HCT116 (cell line): ENCODE results near the gene GLDN. TPM values are rescaled to one million over a fixed set of nuclear protein-coding genes. Genes with fewer than 3 reads are reported as not detected.

Source experiments
- ATAC-seq: fragments of 200-7000 bp; cut with Tn5 transposase; 2 replicates; pipeline ENCODE4 v1.9.1; 2020; ENCODE audit warnings: mild to moderate bottlenecking, moderate library complexity
- BruUV-seq: library from RNA; stranded (reverse); fragments of 400-500 nt; replicated peaks from 2 replicates; lab custom pipeline; 2021; lab: Mats Ljungman, UMichigan
- CTCF ChIA-PET: fragments of 300-600 bp; sonication (Branson Sonifier 250); formaldehyde crosslinking; loops from one replicate; lab custom pipeline; 2021; ENCODE audit warnings: antibody characterized with exemption; lab: Charles Lee
- POLR2A ChIA-PET: fragments of 300-600, 350-600 bp; sonication (Branson Sonifier 250); formaldehyde crosslinking; loops from one replicate; lab custom pipeline; 2021; ENCODE audit warnings: antibody characterized with exemption; lab: Charles Lee
- RAD21 ChIA-PET, 2 experiments: fragments of 300-600 bp; sonication (Branson Sonifier 250); formaldehyde crosslinking; loops; one replicate each; lab custom pipeline; 2023; ENCODE audit warnings: low total read pairs in 2 of 2; ENCODE audit not compliant: uncharacterized antibody in 2 of 2, unreplicated experiment in 2 of 2, low non-redundant PET in 1 of 2; lab: Charles Lee
- DNase-seq: peaks from one replicate; pipeline ENCODE4 v3.0.0-alpha.2; 2010; ENCODE audit warnings: low read depth, low spot score
- H2AFZ ChIP-seq: fragments of 200-600 bp; shearing (Covaris generic), sonication (generic); 2 replicates; pipeline ENCODE4 v1.6.1; 2017; ENCODE audit warnings: low read depth, mixed run types, mixed read lengths, antibody characterized with exemption, low read length; ENCODE audit not compliant: poor library complexity, severe bottlenecking
- H3K27ac ChIP-seq: 2 replicates; pipeline ENCODE4 v1.5.1; 2012; ENCODE audit warnings: low read depth, low read length
- H3K27me3 ChIP-seq: fragments of 200-600 bp; sonication (generic); 2 replicates; pipeline ENCODE4 v1.6.1; 2016; ENCODE audit warnings: mixed run types, low read length, mixed read lengths; ENCODE audit not compliant: insufficient read depth
- H3K36me3 ChIP-seq, 2 experiments: fragments of 200-500 bp in 1 of 2; fragments of 200-600 bp in 1 of 2; sonication (Bioruptor generic) in 1 of 2; sonication (generic) in 1 of 2; 2 replicates each; pipeline versions ENCODE4 v1.5.1 to v1.6.1; 2014 to 2016; ENCODE audit warnings: low read length in 2 of 2, inconsistent platforms in 1 of 2, mixed read lengths in 1 of 2, mixed run types in 1 of 2; ENCODE audit not compliant: insufficient read depth in 2 of 2, control insufficient read depth in 1 of 2
- H3K4me1 ChIP-seq, 2 experiments: fragments of 200-600 bp in 1 of 2; sonication (generic) in 1 of 2; 2 replicates each; pipeline versions ENCODE4 v1.5.1 to v1.6.1; 2012 to 2017; ENCODE audit warnings: low read length in 2 of 2, inconsistent platforms in 1 of 2, mild to moderate bottlenecking in 1 of 2, mixed read lengths in 1 of 2, mixed run types in 1 of 2, moderate library complexity in 1 of 2; ENCODE audit not compliant: insufficient read depth in 2 of 2, control insufficient read depth in 1 of 2
- H3K4me2 ChIP-seq: fragments of 200-600 bp; sonication (generic); 2 replicates; pipeline ENCODE4 v1.6.1; 2017; ENCODE audit warnings: mixed run types, low read length, mixed read lengths
- H3K4me3 ChIP-seq, 2 experiments: fragments of 200-600 bp in 1 of 2; sonication (generic) in 1 of 2; replicated peaks in 1 of 2; 2 replicates each; pipeline ENCODE4 v1.5.1; 2011 to 2016; ENCODE audit warnings: low read length in 2 of 2, control low read depth in 1 of 2, low read depth in 1 of 2, mild to moderate bottlenecking in 1 of 2, mixed read lengths in 1 of 2, mixed run types in 1 of 2
- H3K79me2 ChIP-seq: fragments of 200-600 bp; sonication (generic); 2 replicates; pipeline ENCODE4 v1.6.1; 2017; ENCODE audit warnings: mild to moderate bottlenecking, mixed run types, low read length, moderate library complexity, mixed read lengths; ENCODE audit not compliant: insufficient read depth
- H3K9ac ChIP-seq: fragments of 200-600 bp; sonication (generic); 2 replicates; pipeline ENCODE4 v1.6.1; 2016; ENCODE audit warnings: low read length, mixed read lengths
- H3K9me2 ChIP-seq: fragments of 200-600 bp; sonication (generic), shearing (Covaris generic); 2 replicates; pipeline ENCODE4 v1.6.1; 2017; ENCODE audit warnings: mixed run types, mild to moderate bottlenecking, moderate library complexity; ENCODE audit not compliant: insufficient read depth
- H3K9me3 ChIP-seq, 2 experiments: fragments of 200-500 bp in 1 of 2; fragments of 200-600 bp in 1 of 2; sonication (Bioruptor generic) in 1 of 2; sonication (generic) in 1 of 2; 2 replicates each; pipeline ENCODE4 v1.6.1; 2014 to 2017; ENCODE audit warnings: low read length in 2 of 2, mixed read lengths in 2 of 2, inconsistent platforms in 1 of 2, low read depth in 1 of 2, mild to moderate bottlenecking in 1 of 2, mixed run types in 1 of 2, moderate library complexity in 1 of 2; ENCODE audit not compliant: control insufficient read depth in 1 of 2, insufficient read depth in 1 of 2
- H4K20me1 ChIP-seq: fragments of 200-600 bp; sonication (generic), shearing (Covaris generic); 2 replicates; pipeline ENCODE4 v1.6.1; 2017; ENCODE audit warnings: mixed run types, mild to moderate bottlenecking, moderate library complexity; ENCODE audit not compliant: insufficient read depth
- CBX3 ChIP-seq: IDR thresholded peaks from 2 replicates; pipeline ENCODE4 v1.6.1; 2012; ENCODE audit warnings: low read depth
- CEBPB ChIP-seq: IDR thresholded peaks from 2 replicates; pipeline ENCODE4 v1.6.1; 2012; ENCODE audit warnings: low read depth
- ELF1 ChIP-seq: IDR thresholded peaks from 2 replicates; pipeline ENCODE4 v1.6.1; 2012; ENCODE audit warnings: low read depth, borderline replicate concordance
- EZH2 ChIP-seq: fragments of 200-600 bp; sonication (generic); IDR thresholded peaks from 2 replicates; pipeline ENCODE4 v1.6.1; 2017; ENCODE audit warnings: antibody characterized with exemption, mixed run types
- JUND ChIP-seq: IDR thresholded peaks from 2 replicates; pipeline ENCODE4 v1.6.1; 2012
- SP1 ChIP-seq: IDR thresholded peaks from 2 replicates; pipeline ENCODE4 v1.6.1; 2012; ENCODE audit warnings: low read depth
- YY1 ChIP-seq: IDR thresholded peaks from 2 replicates; pipeline ENCODE4 v1.6.1; 2011; ENCODE audit warnings: low read length, low read depth, moderate library complexity, mild to moderate bottlenecking; ENCODE audit not compliant: insufficient replicate concordance; ENCODE audit errors: extremely low read depth
- ZFX ChIP-seq: fragments of 450-650 bp; IDR thresholded peaks from 2 replicates; pipeline ENCODE4 v1.6.1; 2017
- ZNF274 ChIP-seq: fragments of 200-500 bp; sonication (Bioruptor generic); IDR thresholded peaks from 2 replicates; pipeline ENCODE4 v1.6.1; 2014; ENCODE audit warnings: mild to moderate bottlenecking, low read depth, low read length, inconsistent platforms
- intact Hi-C: fragments of 100-400 bp; cut with micrococcal nuclease; formaldehyde crosslinking; loops from 2 replicates; pipeline ENCODE4 v1.10.0; 2022
- total RNA-seq: library from RNA; stranded (reverse); gene quantifications from one replicate; pipeline ENCODE4 v1.2.1, GENCODE V29; 2021; ENCODE audit not compliant: unreplicated experiment
- TF ChIP-seq, protein P1 (sequence below): IDR thresholded peaks from 2 replicates; pipeline ENCODE4 v1.6.1; 2012; ENCODE audit warnings: low read depth
- TF ChIP-seq, protein P2 (sequence below): IDR thresholded peaks from 2 replicates; pipeline ENCODE4 v1.6.1; 2012
- TF ChIP-seq, protein P3 (sequence below): IDR thresholded peaks from 2 replicates; pipeline ENCODE4 v1.6.1; 2011; ENCODE audit warnings: mild to moderate bottlenecking, low read length, moderate library complexity; ENCODE audit not compliant: insufficient replicate concordance; ENCODE audit errors: extremely low read depth

GLDN gene
- total RNA-seq, 1 experiment from 2014 or later: 3.0 TPM

DNA sequence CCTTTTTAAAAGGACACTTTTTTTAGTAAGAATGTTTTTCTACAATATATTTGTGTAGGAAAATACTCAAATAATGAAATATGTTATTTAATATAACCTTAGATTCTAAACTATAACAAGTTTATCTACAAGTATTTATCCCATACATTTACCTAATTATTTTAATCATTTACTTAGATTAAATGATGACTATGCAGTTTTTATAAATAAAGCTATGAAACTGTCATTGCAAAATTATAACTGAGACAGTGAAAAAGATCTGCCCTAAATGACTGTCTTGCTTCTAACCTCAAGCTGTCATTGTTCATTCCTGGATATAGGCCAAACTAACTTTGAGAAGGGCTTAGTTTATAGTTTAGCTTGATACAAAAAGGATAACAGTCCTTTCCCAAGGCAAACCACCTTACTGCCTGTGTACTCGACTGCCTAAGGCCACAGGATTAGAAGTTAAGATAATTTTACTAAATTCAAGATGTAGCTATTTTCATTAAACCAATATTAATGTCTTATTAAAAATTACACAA, 84.1 kb downstream of the GLDN start (continued):
- TF ChIP-seq YY1: no peak
- no peak for TF ChIP-seq JUND
- TF ChIP-seq, all 23 proteins: peak for 0

DNA sequence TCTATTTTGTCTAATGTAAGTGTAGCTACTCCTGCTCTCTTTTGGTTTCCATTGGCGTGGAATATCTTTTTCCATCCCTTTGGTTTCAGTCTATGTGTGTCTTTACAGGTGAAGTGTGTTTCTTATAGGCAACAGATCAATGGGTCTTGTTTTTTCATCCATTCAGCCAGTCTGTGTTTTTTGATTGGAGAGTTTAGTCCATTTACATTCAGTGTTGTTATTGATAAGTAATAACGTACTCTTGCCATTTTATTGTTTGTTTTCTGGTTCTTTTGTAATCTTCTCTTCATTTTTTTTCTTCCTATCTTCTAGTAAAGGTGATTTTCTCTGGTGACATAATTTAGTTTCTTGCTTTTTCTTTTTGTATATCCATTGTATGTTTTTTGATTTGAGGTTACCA, 97.1 kb downstream of the GLDN start:
- intact Hi-C loops: no loop called here
- BruUV-seq: no TSS peak
- Histone ChIP-seq H3K36me3 (no peaks in the 10 kb centered on the region), H3K79me2 (no peaks in the 10 kb centered on the region), H3K4me1 (no peaks in the 10 kb centered on the region), H3K9ac (no peak overlapping the region), H3K27ac (no peak overlapping the region), H3K4me3 (no peak overlapping the region), H4K20me1 (no peaks in the 10 kb centered on the region), H3K9me3 (no peaks in the 10 kb centered on the region), H3K27me3 (no peaks in the 10 kb centered on the region), H3K9me2 (no peaks in the 10 kb centered on the region), H2AFZ (no peak overlapping the region), H3K4me2 (no peak overlapping the region)
- ChIA-PET RAD21 (no interaction called here), CTCF (no interaction called here), POLR2A (no interaction called here)
- ATAC-seq (no peak), DNase-seq (no peak)
- TF ChIP-seq ZFX (no peak), CBX3 (no peak)

DNA sequence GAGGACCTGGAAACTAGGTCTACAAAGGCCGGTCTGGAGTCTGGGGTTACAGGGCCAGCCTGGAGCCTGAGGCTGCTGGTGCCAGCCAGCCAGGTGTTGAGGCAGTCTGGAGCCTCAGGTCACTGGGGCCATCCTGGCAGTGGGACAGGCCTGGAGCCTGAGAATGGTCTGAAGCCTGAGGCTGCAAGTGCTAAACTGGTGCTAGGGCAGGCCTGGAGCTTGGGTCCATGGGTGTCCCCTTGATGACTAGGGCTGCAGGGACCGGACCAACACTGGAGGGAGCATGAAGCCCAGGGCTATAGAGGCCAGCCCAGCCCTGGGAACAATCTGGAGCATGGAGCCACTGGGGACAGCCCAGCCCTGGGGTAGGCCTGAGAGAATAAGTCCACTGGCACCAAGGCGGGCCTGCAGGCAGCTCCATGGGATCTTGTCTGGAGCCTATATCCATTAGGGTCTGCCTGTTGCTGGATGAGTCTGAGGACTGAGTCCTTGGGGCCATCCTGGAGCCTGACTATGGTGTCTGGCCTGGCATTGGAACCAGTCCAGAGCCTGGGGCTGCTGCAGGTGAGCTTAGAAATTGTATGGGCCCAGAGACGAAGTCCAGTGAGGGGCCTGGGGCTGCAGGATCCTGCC, 101.9 kb downstream of the GLDN start:
- Histone ChIP-seq H3K9me3 (no peaks in the 10 kb centered on the region), H3K27ac (no peak overlapping the region), H2AFZ (no peak overlapping the region), H3K4me2 (no peak overlapping the region), H3K4me3 (no peak overlapping the region), H3K9me2 (no peaks in the 10 kb centered on the region), H3K36me3 (peaks cover 2 to 3% of the 10 kb centered on the region in 2 experiments; a peak in 1 of 4 replicates), H3K4me1 (peaks cover 2 to 23% of the 10 kb centered on the region in 2 experiments), H4K20me1 (no peaks in the 10 kb centered on the region), H3K79me2 (no peaks in the 10 kb centered on the region), H3K9ac (no peak overlapping the region), H3K27me3 (no peaks in the 10 kb centered on the region; the same call in 1 of the 2 replicates)
- DNase-seq (no peak), ATAC-seq (no peak)
- RAD21 ChIA-PET: no interaction called here
- intact Hi-C loops: no loop called here
- POLR2A ChIA-PET: no interaction called here
- no TSS peak for BruUV-seq
- CTCF ChIA-PET: no interaction called here
- TF ChIP-seq ZFX: no peak
- TF ChIP-seq, protein P1, sequence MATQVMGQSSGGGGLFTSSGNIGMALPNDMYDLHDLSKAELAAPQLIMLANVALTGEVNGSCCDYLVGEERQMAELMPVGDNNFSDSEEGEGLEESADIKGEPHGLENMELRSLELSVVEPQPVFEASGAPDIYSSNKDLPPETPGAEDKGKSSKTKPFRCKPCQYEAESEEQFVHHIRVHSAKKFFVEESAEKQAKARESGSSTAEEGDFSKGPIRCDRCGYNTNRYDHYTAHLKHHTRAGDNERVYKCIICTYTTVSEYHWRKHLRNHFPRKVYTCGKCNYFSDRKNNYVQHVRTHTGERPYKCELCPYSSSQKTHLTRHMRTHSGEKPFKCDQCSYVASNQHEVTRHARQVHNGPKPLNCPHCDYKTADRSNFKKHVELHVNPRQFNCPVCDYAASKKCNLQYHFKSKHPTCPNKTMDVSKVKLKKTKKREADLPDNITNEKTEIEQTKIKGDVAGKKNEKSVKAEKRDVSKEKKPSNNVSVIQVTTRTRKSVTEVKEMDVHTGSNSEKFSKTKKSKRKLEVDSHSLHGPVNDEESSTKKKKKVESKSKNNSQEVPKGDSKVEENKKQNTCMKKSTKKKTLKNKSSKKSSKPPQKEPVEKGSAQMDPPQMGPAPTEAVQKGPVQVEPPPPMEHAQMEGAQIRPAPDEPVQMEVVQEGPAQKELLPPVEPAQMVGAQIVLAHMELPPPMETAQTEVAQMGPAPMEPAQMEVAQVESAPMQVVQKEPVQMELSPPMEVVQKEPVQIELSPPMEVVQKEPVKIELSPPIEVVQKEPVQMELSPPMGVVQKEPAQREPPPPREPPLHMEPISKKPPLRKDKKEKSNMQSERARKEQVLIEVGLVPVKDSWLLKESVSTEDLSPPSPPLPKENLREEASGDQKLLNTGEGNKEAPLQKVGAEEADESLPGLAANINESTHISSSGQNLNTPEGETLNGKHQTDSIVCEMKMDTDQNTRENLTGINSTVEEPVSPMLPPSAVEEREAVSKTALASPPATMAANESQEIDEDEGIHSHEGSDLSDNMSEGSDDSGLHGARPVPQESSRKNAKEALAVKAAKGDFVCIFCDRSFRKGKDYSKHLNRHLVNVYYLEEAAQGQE: no peak
- TF ChIP-seq EZH2: no peak
- TF ChIP-seq, protein P2, sequence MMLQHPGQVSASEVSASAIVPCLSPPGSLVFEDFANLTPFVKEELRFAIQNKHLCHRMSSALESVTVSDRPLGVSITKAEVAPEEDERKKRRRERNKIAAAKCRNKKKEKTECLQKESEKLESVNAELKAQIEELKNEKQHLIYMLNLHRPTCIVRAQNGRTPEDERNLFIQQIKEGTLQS: no peak
- TF ChIP-seq CBX3: no peak
- TF ChIP-seq YY1: no peak
- TF ChIP-seq, protein P3, sequence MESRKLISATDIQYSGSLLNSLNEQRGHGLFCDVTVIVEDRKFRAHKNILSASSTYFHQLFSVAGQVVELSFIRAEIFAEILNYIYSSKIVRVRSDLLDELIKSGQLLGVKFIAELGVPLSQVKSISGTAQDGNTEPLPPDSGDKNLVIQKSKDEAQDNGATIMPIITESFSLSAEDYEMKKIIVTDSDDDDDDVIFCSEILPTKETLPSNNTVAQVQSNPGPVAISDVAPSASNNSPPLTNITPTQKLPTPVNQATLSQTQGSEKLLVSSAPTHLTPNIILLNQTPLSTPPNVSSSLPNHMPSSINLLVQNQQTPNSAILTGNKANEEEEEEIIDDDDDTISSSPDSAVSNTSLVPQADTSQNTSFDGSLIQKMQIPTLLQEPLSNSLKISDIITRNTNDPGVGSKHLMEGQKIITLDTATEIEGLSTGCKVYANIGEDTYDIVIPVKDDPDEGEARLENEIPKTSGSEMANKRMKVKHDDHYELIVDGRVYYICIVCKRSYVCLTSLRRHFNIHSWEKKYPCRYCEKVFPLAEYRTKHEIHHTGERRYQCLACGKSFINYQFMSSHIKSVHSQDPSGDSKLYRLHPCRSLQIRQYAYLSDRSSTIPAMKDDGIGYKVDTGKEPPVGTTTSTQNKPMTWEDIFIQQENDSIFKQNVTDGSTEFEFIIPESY: no peak
- no peak for TF ChIP-seq ELF1
- TF ChIP-seq SP1: no peak
- TF ChIP-seq ZNF274: no peak
- no peak for TF ChIP-seq CEBPB
